Coronary artery (tissue), 2 donors: Measurements from ENCODE around the gene USP7.
A peak's percentile ranks its signal among the peaks of the same experiment; 100 is the strongest.
"Not testable (repeated sequence)": the region's sequence is repeated elsewhere in the genome, so short reads cannot be mapped to it uniquely, and the experiment has no call there.

Experiments used
- DNase-seq: peaks from one replicate; pipeline ENCODE4 v3.0.0-alpha.2; 2017; ENCODE audit warnings: low spot score
- H3K27ac ChIP-seq, 2 donors: fragments of 200-600 bp; sonication (generic); one replicate each; pipeline ENCODE4 v1.5.1; 2016 to 2019
- H3K4me3 ChIP-seq: fragments of 200-600 bp; sonication (generic); 2 replicates; pipeline ENCODE4 v1.5.1; 2016; ENCODE audit warnings: mild to moderate bottlenecking, moderate library complexity
- CTCF ChIP-seq: fragments of 200-600 bp; sonication (generic); IDR thresholded peaks from one replicate; pipeline ENCODE4 v1.5.1; 2019; ENCODE audit warnings: antibody characterized with exemption

The USP7 gene

GRCh38 chr16:8975039-8975438 is 11.3 kb upstream of the USP7 start:
- no peak for DNase-seq
- no peak for TF ChIP-seq CTCF
- Histone ChIP-seq H3K27ac (no peak overlapping the region), H3K4me3 (no peak overlapping the region)

- Histone ChIP-seq H3K27ac (no peak overlapping the region), H3K4me3 (no peak overlapping the region)
- TF ChIP-seq CTCF, result no peak
- DNase-seq, result no peak
Observed at GRCh38 chr16:8972843-8973586, 9.3 kb upstream of the USP7 start.

GRCh38 chr16:8971416-8971815 is 7.7 kb upstream of the USP7 start:
- TF ChIP-seq CTCF, result no peak
- no peak for DNase-seq
- no peak overlapping the region for H3K4me3 ChIP-seq

GRCh38 chr16:8969202-8969897 is 5.6 kb upstream of the USP7 start:
- DNase-seq, H3K4me3 ChIP-seq: not testable (repeated sequence)

More at GRCh38 chr16:8971416-8971815, 7.7 kb upstream of the USP7 start:
- H3K27ac ChIP-seq, result no peak overlapping the region

GRCh38 chr16:8968054-8968453 is 4.3 kb upstream of the USP7 start:
- H3K27ac ChIP-seq, H3K4me3 ChIP-seq, DNase-seq: not testable (repeated sequence)

More at GRCh38 chr16:8969202-8969897, 5.6 kb upstream of the USP7 start:
- H3K27ac ChIP-seq, result not testable (repeated sequence)

- H3K4me3 ChIP-seq, result no peak overlapping the region
- DNase-seq, result no peak
- TF ChIP-seq CTCF, result no peak
- H3K27ac ChIP-seq, result no peak overlapping the region
Observed at GRCh38 chr16:8967132-8967821, 3.6 kb upstream of the USP7 start.

- TF ChIP-seq CTCF, result no peak
- H3K4me3 ChIP-seq, result no peak overlapping the region
- DNase-seq, result no peak
- no peak overlapping the region for H3K27ac ChIP-seq
Observed at GRCh38 chr16:8966817-8967131, 3.1 kb upstream of the USP7 start.

- no peak for TF ChIP-seq CTCF
- H3K27ac ChIP-seq, result peak overlapping the region; percentile 69 to 97
- H3K4me3 ChIP-seq, result peak overlapping the region; percentile 81
- DNase-seq, result no peak
Observed at GRCh38 chr16:8964462-8964861, 756 bp upstream of the USP7 start.
